ACC112 (cell line): ENCODE data around the gene CADM2.

Experiments
- H2AFZ ChIP-seq: fragments of 200-600 bp; sonication (generic); one replicate; pipeline ENCODE4 v1.6.0; 2017; ENCODE audit warnings: antibody characterized with exemption, low read length; ENCODE audit not compliant: unreplicated experiment
- H3K27ac ChIP-seq: fragments of 200-600 bp; sonication (generic); 2 replicates; pipeline ENCODE4 v1.5.1; 2014; ENCODE audit warnings: low read depth, mild to moderate bottlenecking, antibody characterized with exemption, low read length, moderate library complexity
- H3K27me3 ChIP-seq: fragments of 200-600 bp; sonication (generic); 2 replicates; pipeline ENCODE4 v1.6.1; 2014; ENCODE audit warnings: mild to moderate bottlenecking, antibody characterized with exemption, low read length, moderate library complexity, mixed read lengths; ENCODE audit not compliant: insufficient read depth
- H3K36me3 ChIP-seq: fragments of 200-600 bp; sonication (generic); 2 replicates; pipeline ENCODE4 v1.6.1; 2016; ENCODE audit warnings: mild to moderate bottlenecking, antibody characterized with exemption, low read length, moderate library complexity, mixed read lengths; ENCODE audit not compliant: insufficient read depth
- H3K4me1 ChIP-seq: fragments of 200-600 bp; sonication (generic); one replicate; pipeline ENCODE4 v1.6.1; 2016; ENCODE audit warnings: low read length, mixed read lengths; ENCODE audit not compliant: insufficient read depth, unreplicated experiment, control insufficient read depth
- H3K4me3 ChIP-seq: fragments of 200-600 bp; sonication (generic); 2 replicates; pipeline ENCODE4 v1.5.1; 2014; ENCODE audit warnings: mild to moderate bottlenecking, low read depth, low read length
- H3K79me2 ChIP-seq: fragments of 200-600 bp; sonication (generic); one replicate; pipeline ENCODE4 v1.6.0; 2016; ENCODE audit warnings: low read length; ENCODE audit not compliant: control insufficient read depth, unreplicated experiment, insufficient read depth

The CADM2 gene

GRCh38 chr3:85835857-85836440, 877.2 kb downstream of the CADM2 start:
- no peak overlapping the region for H3K4me3 ChIP-seq
- H3K36me3 ChIP-seq: no peaks in the 10 kb centered on the region
- H3K27me3 ChIP-seq: no peaks in the 10 kb centered on the region
- no peak overlapping the region for H3K27ac ChIP-seq
- no peaks in the 10 kb centered on the region for H3K79me2 ChIP-seq
- no peaks in the 10 kb centered on the region for H3K4me1 ChIP-seq
- H2AFZ ChIP-seq: no peak overlapping the region

GRCh38 chr3:85837402-85837801, 878.6 kb downstream of the CADM2 start:
- Histone ChIP-seq H3K4me3 (no peak overlapping the region), H3K27ac (no peak overlapping the region), H3K4me1 (no peaks in the 10 kb centered on the region), H2AFZ (no peak overlapping the region), H3K36me3 (no peaks in the 10 kb centered on the region), H3K27me3 (no peaks in the 10 kb centered on the region), H3K79me2 (no peaks in the 10 kb centered on the region)

- H3K79me2 ChIP-seq: no peaks in the 10 kb centered on the region
- H3K36me3 ChIP-seq: no peaks in the 10 kb centered on the region
- H3K4me3 ChIP-seq: no peak overlapping the region
- no peak overlapping the region for H3K27ac ChIP-seq
- H3K4me1 ChIP-seq: no peaks in the 10 kb centered on the region
- H3K27me3 ChIP-seq: no peaks in the 10 kb centered on the region
- no peak overlapping the region for H2AFZ ChIP-seq
Observed at GRCh38 chr3:85838921-85839320, 880.1 kb downstream of the CADM2 start.

- H2AFZ ChIP-seq: no peak overlapping the region
- H3K27ac ChIP-seq: no peak overlapping the region
- H3K36me3 ChIP-seq: no peaks in the 10 kb centered on the region
- H3K4me1 ChIP-seq: no peaks in the 10 kb centered on the region
- no peak overlapping the region for H3K4me3 ChIP-seq
- H3K79me2 ChIP-seq: no peaks in the 10 kb centered on the region
- H3K27me3 ChIP-seq: no peaks in the 10 kb centered on the region
Observed at GRCh38 chr3:85842081-85842480, 883.3 kb downstream of the CADM2 start.

GRCh38 chr3:85846940-85847339, 888.2 kb downstream of the CADM2 start:
- Histone ChIP-seq H3K36me3 (no peaks in the 10 kb centered on the region), H3K27ac (no peak overlapping the region), H2AFZ (no peak overlapping the region), H3K79me2 (no peaks in the 10 kb centered on the region), H3K27me3 (no peaks in the 10 kb centered on the region), H3K4me1 (no peaks in the 10 kb centered on the region), H3K4me3 (no peak overlapping the region)

GRCh38 chr3:85851071-85851470, 892.3 kb downstream of the CADM2 start:
- no peaks in the 10 kb centered on the region for H3K4me1 ChIP-seq
- no peak overlapping the region for H2AFZ ChIP-seq
- no peaks in the 10 kb centered on the region for H3K27me3 ChIP-seq
- no peak overlapping the region for H3K27ac ChIP-seq
- no peaks in the 10 kb centered on the region for H3K36me3 ChIP-seq
- no peak overlapping the region for H3K4me3 ChIP-seq
- no peaks in the 10 kb centered on the region for H3K79me2 ChIP-seq

- H3K27me3 ChIP-seq: no peaks in the 10 kb centered on the region
- H3K27ac ChIP-seq: no peak overlapping the region
- H3K4me3 ChIP-seq: no peak overlapping the region
- H3K79me2 ChIP-seq: no peaks in the 10 kb centered on the region
- no peaks in the 10 kb centered on the region for H3K36me3 ChIP-seq
- no peak overlapping the region for H2AFZ ChIP-seq
- H3K4me1 ChIP-seq: no peaks in the 10 kb centered on the region
Observed at GRCh38 chr3:85853805-85854204, 895.0 kb downstream of the CADM2 start.

GRCh38 chr3:85862893-85863455, 904.2 kb downstream of the CADM2 start:
- Histone ChIP-seq H3K27me3 (no peaks in the 10 kb centered on the region), H3K4me1 (no peaks in the 10 kb centered on the region), H3K79me2 (no peaks in the 10 kb centered on the region), H3K36me3 (no peaks in the 10 kb centered on the region), H3K27ac (no peak overlapping the region), H2AFZ (no peak overlapping the region), H3K4me3 (no peak overlapping the region)

- Histone ChIP-seq H3K4me1 (no peaks in the 10 kb centered on the region), H3K36me3 (no peaks in the 10 kb centered on the region), H2AFZ (no peak overlapping the region), H3K27me3 (no peaks in the 10 kb centered on the region), H3K4me3 (no peak overlapping the region), H3K27ac (no peak overlapping the region), H3K79me2 (no peaks in the 10 kb centered on the region)
Observed at GRCh38 chr3:85864896-85865295, 906.1 kb downstream of the CADM2 start.

- no peaks in the 10 kb centered on the region for H3K36me3 ChIP-seq
- no peak overlapping the region for H2AFZ ChIP-seq
- no peaks in the 10 kb centered on the region for H3K79me2 ChIP-seq
- H3K27ac ChIP-seq: no peak overlapping the region
- no peaks in the 10 kb centered on the region for H3K27me3 ChIP-seq
- H3K4me1 ChIP-seq: no peaks in the 10 kb centered on the region
- H3K4me3 ChIP-seq: no peak overlapping the region
Observed at GRCh38 chr3:85867072-85867471, 908.3 kb downstream of the CADM2 start.

GRCh38 chr3:85875589-85875988, 916.8 kb downstream of the CADM2 start:
- H2AFZ ChIP-seq: no peak overlapping the region
- no peaks in the 10 kb centered on the region for H3K36me3 ChIP-seq
- no peak overlapping the region for H3K4me3 ChIP-seq
- no peaks in the 10 kb centered on the region for H3K27me3 ChIP-seq
- H3K27ac ChIP-seq: no peak overlapping the region
- H3K79me2 ChIP-seq: no peaks in the 10 kb centered on the region
- H3K4me1 ChIP-seq: no peaks in the 10 kb centered on the region
